ENCODE measurements around the gene DOCK7.
"Not testable (repeated sequence)": the region's sequence is repeated elsewhere in the genome, so short reads cannot be mapped to it uniquely, and the experiment has no call there.

The DOCK7 gene

GRCh38 chr1:62610588-62610987, 77.6 kb downstream of the DOCK7 start:
- DNase-seq (ENCODE audit: low read depth in 2 of 2, low spot score in 1 of 2), result not testable (repeated sequence)

- DNase-seq (ENCODE audit: low read depth in 2 of 2, low spot score in 1 of 2), result no peak
Observed at GRCh38 chr1:62608905-62609304, 79.3 kb downstream of the DOCK7 start.

GRCh38 chr1:62601457-62601856, 86.7 kb downstream of the DOCK7 start:
- DNase-seq (ENCODE audit: low read depth in 2 of 2, low spot score in 1 of 2), result no peak

DNA sequence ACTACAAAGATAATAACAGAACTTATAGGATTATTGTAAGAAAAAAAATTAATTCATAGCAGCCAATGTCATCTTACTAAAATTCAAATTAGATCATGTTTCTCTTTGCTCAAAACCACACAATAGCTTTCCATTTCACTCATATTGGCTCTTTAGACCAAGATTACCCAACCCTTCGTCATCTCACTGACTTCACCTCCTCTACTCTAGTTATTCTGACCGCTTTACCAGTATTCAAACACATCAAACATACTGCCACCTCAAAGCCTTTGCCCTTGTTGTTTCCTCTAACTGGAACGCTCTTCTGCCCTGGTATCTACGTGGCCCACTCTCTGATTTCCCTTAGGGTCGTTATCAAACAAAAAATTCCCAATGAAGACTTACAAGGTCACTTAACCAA, 89.1 kb downstream of the DOCK7 start:
- no peak for DNase-seq (ENCODE audit: low read depth in 2 of 2, low spot score in 1 of 2)

DNA sequence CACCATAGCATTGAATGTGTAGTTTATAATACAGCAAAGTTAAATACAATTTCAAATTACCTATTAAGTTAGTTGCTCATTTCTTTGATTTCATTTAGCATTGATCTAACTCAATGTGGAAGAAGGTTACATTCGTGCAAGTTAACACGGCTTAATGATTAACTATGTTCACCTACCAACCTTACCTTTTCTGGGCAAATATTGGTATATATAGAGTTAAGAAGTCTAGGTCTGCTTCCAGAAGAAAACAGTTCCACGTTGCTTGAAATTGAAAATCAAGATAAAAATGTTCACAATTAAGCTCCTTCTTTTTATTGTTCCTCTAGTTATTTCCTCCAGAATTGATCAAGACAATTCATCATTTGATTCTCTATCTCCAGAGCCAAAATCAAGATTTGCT, 90.9 kb downstream of the DOCK7 start, which contains the start of gene ANGPTL3:
Gene ANGPTL3, plus strand, starts transcription at position 240 of the 400 bp plus-strand sequence. Its CDS starts 47 bp downstream, at position 287.
- no peak for DNase-seq (ENCODE audit: low read depth in 2 of 2, low spot score in 1 of 2)

GRCh38 chr1:62595647-62596046, 92.5 kb downstream of the DOCK7 start:
- no peak for DNase-seq (ENCODE audit: low read depth in 2 of 2, low spot score in 1 of 2)

GRCh38 chr1:62593825-62594394, 94.3 kb downstream of the DOCK7 start:
- DNase-seq (ENCODE audit: low read depth in 2 of 2, low spot score in 1 of 2), result no peak

- DNase-seq (ENCODE audit: low read depth in 2 of 2, low spot score in 1 of 2), result no peak
Observed at GRCh38 chr1:62590970-62591368, 97.2 kb downstream of the DOCK7 start.

DNA sequence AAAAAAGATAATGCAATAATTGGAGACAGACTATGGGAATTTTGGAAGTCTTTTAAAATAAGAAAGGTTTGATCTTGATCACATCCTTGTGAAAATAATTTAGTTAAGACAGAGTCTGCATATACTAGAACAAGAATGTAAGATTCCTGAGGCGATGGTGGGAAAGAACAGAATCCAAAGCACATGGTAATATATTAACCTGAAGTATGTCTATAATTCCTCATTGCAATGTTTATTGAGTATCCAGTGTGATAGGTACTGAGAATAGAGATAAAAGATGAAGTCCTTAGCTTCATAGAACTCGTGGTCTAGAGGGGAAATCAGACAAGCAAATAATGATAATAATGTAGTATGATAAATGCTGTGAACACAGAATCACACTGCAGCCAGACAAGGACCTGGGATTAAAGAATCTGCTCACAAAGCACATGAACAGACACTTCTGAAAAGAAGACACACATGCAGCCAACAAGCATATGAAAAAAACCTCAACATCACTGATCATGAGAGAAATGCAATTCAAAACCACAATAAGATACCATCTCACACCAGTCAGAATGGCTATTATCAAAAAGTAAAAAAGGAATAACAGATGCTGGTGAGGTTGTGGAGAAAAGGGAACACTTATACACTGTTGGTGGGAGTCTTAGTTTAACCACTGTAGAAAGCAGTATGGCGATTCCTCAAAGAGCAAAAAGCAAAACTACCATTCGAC, 97.8 kb downstream of the DOCK7 start:
- no peak for DNase-seq (ENCODE audit: low read depth in 2 of 2, low spot score in 1 of 2)

DNA sequence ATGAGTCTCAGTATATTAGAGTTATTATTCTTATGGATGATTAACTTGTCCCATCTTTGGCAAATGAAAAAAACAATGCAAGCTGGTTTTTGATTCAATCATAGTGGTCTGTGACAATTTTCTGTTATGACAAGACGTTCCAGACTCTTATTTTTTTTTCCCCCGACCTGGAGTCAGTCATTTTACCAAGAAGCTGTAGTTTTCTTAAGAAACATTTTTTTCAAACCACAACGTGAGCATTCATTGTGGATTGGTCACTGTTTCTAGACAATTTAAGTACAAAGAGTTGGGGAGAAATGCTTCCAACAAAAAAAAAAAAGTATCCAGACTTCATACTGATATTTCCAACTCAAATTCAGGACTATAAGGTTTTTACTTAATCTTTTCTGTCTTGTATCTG, 98.9 kb downstream of the DOCK7 start:
- DNase-seq (ENCODE audit: low read depth in 2 of 2, low spot score in 1 of 2), result no peak

GRCh38 chr1:62588000-62588399, 100.2 kb downstream of the DOCK7 start:
- no peak for DNase-seq (ENCODE audit: low read depth in 2 of 2, low spot score in 1 of 2)

- no peak for DNase-seq (ENCODE audit: low read depth in 2 of 2, low spot score in 1 of 2)
Observed at GRCh38 chr1:62585469-62586155, 102.6 kb downstream of the DOCK7 start.

DNA sequence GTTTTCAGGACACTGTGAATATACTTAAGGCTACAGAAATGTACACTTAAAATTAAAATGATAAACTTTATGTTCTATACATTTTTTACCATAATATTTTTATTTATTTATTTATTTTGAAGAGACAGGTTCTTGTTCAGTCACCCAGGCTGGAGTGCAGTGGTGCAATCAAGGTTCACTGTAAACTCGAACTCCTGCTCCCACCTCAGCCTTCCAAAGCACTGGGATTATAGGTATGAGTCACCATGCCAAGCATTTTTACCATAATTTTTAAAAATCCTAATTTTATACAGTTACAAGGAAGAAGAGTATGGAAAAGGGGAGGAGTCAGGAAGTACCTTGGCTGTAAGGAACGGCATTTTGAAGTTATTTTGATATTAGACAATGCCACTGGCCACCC, 114.5 kb downstream of the DOCK7 start:
- no peak for DNase-seq (ENCODE audit: low read depth in 2 of 2, low spot score in 1 of 2)

- no peak for DNase-seq (ENCODE audit: low read depth in 2 of 2, low spot score in 1 of 2)
Observed at GRCh38 chr1:62572476-62572875, 115.7 kb downstream of the DOCK7 start.

- DNase-seq (ENCODE audit: low read depth in 2 of 2, low spot score in 1 of 2), result not testable (repeated sequence)
Observed at GRCh38 chr1:62571517-62571916, 116.7 kb downstream of the DOCK7 start.

DNA sequence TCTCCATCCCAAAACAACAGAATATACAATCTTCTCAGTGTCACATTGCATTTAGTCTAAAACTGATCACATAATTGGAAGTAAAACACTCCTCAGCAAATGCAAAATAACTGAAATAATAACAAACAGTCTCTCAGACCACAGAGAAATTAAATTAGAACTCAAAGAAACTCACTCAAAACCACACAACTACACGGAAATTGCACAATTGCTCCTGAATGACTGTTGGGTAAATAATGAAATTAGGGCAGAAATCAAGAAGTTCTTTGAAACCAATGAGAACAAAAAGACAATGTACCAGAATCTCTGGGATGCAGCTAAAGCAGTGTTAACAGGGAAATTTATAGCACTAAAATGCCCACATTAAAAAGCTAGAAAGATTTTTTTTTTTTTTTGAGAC, 120.3 kb downstream of the DOCK7 start:
- not testable (repeated sequence) for DNase-seq (ENCODE audit: low read depth in 2 of 2, low spot score in 1 of 2)

GRCh38 chr1:62567182-62567581, 121.0 kb downstream of the DOCK7 start:
- not testable (repeated sequence) for DNase-seq (ENCODE audit: low read depth in 2 of 2, low spot score in 1 of 2)

DNA sequence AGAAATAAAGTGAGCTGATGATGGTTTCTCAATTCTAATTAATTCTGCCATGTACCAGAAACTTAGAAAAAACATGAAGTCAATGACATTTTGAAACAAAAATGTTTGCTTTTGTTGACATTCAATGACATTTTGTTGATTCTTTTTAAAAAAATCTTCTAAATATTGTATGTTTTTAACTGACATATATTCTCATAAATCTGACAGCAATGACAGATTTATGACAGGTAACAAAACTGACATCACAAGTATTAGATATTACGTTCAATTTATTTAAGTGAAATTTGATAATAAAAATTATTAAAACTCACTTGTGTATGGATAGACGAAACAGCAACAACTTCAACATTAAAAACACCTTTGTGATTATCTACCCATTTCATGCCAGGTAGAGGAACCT, 126.9 kb downstream of the DOCK7 start:
- DNase-seq (ENCODE audit: low read depth in 2 of 2, low spot score in 1 of 2), result no peak

- DNase-seq (ENCODE audit: low read depth in 2 of 2, low spot score in 1 of 2), result no peak
Observed at GRCh38 chr1:62544570-62544969, 143.6 kb downstream of the DOCK7 start.

DNA sequence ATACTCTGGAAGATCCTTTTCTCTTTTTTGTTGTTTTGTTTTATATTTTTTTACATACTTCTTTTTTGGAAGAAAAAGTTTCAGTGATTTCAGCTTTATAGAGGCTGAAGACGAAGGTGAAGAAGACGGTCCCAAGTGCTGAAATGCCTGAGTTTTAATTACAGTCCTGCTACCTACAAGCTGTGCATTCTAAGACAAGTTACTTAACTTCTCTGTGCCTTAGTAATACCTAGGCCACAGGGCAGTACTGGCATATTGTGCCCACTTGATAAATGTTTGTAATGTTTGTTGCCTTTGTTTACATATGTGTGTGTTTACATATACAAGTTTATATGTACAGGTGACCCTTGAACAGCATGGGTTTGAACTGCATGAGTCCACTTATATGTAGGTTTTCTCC, 147.1 kb downstream of the DOCK7 start:
- DNase-seq (ENCODE audit: low read depth in 2 of 2, low spot score in 1 of 2), result no peak

DNA sequence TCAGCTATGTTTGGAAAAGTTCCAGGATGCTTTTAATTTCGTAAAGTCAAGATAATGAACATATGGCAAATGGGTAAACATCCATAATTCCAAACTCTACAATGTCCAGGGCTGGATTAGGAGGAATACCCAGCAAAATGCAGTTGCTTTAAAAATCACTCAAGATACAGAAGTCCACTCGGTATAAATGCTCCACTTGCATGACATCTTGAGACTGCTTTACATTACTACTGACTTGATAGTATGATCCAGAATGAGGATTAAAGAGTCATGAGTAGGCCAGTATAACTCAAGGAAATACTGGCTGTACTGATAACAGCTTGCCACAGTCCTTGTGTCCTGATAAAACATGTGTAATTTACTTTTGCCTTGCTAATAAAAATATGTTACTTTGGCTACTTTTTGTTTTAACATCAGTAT, 149.1 kb downstream of the DOCK7 start:
- DNase-seq (ENCODE audit: low read depth in 2 of 2, low spot score in 1 of 2), result no peak

GRCh38 chr1:62536865-62537264, 151.3 kb downstream of the DOCK7 start:
- no peak for DNase-seq (ENCODE audit: low read depth in 2 of 2, low spot score in 1 of 2)

All from stimulated activated CD8-positive, alpha-beta memory T cell treated with anti-CD3 and anti-CD28 coated beads, Interleukin-4, amount 100 ng/mL, for 4 hours (primary cell).